ENCODE measurements around the gene MINDY3. TPM values are rescaled to one million over a fixed set of nuclear protein-coding genes. Genes with fewer than 3 reads are reported as not detected.

The MINDY3 gene
- total RNA-seq (10 to 100 TPM; 23.6 to 38.0 (median 29.0) TPM), total RNA-seq (28.2 to 55.3 (median 41.6) reads per million in 29 experiments)
- total RNA-seq (2013) = 45.0 TPM

DNA sequence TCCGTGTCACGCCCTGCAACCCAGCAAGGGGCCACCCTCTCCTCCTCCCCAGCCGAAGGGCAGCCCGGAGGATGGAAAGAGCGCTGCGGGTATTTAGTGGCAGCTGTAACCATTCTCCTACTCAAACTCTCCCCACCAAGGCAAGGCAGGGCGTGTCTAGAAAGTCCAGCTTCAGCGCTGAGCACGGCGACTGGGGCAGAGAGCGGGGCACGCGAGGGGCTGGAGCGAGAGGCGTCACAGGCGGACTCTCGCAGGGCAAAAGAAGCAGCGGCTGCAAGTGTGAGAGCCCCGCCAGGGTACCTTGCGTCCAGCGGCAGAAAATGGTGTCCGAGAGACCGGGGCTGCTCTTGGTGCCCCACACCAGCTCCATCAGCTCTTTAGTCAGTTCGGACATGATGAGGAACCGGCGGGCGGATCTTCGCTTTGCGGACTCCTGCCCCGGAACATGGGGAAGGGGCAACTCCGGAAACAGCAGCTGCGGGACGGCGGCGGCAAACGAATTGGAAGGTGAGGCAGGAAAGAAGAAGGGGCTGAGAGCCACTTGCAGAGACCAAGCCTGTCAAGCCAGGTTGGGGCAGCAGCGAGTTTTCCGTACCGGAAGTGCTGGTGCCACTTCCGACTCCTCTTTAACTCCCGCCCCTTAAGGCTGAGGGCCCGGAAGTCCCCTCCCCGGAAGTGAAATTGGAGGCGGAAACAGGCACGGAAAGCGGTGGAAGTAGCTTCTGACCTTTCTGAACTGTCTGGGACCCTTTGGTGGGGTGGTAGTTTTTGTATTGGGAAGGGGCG is at the start of gene MINDY3:
MINDY3 (minus strand) TSS at position 602 of the 786 bp plus-strand sequence; CDS start at position 394, 208 bp downstream.
- Histone ChIP-seq H3K36me3 (ENCODE audit: control insufficient read depth in 2 of 2, extremely low read depth in 1 of 2, insufficient read depth in 1 of 2, low read length in 1 of 2) (no peaks in the 10 kb centered on the region), H3K9me3 (no peaks in the 10 kb centered on the region), H3K27ac (ENCODE audit: low read length) (peak within 1 kb of the TSS; percentile 58), H3K4me1 (ENCODE audit: control insufficient read depth in 1 of 2, extremely low read depth in 1 of 2, insufficient read depth in 2 of 2, low read length in 2 of 2) (peaks cover 5 to 10% of the 10 kb centered on the region in 2 experiments), H3K27me3 (replicated peaks in 1 of 2; ENCODE audit: control insufficient read depth in 2 of 2, extremely low read depth in 1 of 2, insufficient read depth in 2 of 2, low read length in 1 of 2) (peaks cover 0 to under 1% of the 10 kb centered on the region in 2 experiments), H3K4me3 (ENCODE audit: control insufficient read depth in 1 of 2, extremely low read depth in 1 of 2, low read length in 1 of 2) (peak within 1 kb of the TSS; percentile 85 to 99)
- H3K4me1 Mint-ChIP-seq = peaks cover 45 to 47% (median 45%) of the 10 kb centered on the region in 3 donors
- peak within 1 kb of the TSS; percentile 98 to 99 (median 98) for H3K4me3 Mint-ChIP-seq
- under 1% methylated on average over 38 of the region's 47 CpGs for WGBS (ENCODE audit: insufficient coverage)
- ChIA-PET POLR2A (interaction anchor here in 1 of 2 donors (0.6 kb wide), 1 partner anchor 1347 kb away, joined by 3 read pairs; no protein-coding TSS in a partner anchor), CTCF (interaction anchor here (0.6 to 1.0 kb wide), 3 partner anchors 21 to 1243 kb away, joined by 3 to 4 read pairs (median 3); no protein-coding TSS in a partner anchor)
- DNase-seq = peak; percentile 68 to 90 (median 78)
- peaks cover 10% of the 10 kb centered on the region for H3K36me3 Mint-ChIP-seq
- peak; percentile 95 to 98 (median 96) for ATAC-seq (replicated peaks in 1 of 4)
- H3K27me3 Mint-ChIP-seq = peaks cover 19 to 20% of the 10 kb centered on the region in 2 donors
- no peaks in the 10 kb centered on the region for H3K9me3 Mint-ChIP-seq
- H3K27ac Mint-ChIP-seq = peak within 1 kb of the TSS; percentile 90

DNA sequence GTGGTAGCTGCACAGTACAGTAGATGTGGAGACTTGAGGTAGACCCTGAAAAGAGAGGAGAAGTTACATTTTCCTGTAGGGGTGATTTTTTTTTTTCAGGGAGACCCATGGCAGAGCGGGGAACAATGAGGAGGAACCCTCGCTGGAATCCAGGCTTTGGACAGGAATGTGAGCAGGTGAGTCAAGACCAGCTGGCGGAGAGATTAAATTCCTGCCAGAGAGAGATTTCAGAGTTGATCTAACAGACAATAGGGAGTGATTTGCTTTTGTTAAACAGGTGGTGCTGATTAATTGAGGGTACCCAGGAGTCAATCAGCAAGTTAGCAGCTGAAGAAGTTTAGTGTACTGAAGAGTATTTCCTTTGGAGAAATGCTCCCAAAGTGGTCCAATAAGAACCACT is 41.6 kb upstream of the MINDY3 start:
- WGBS (ENCODE audit: insufficient coverage) = 64% methylated on average over 3 of the region's 3 CpGs

GRCh38 chr10:15898046-15898445 is 37.7 kb upstream of the MINDY3 start:
- H3K27ac Mint-ChIP-seq = no peak overlapping the region
- Histone ChIP-seq H3K27me3 (replicated peaks in 1 of 2; ENCODE audit: control insufficient read depth in 2 of 2, extremely low read depth in 1 of 2, insufficient read depth in 2 of 2, low read length in 1 of 2) (peaks cover 2 to 4% of the 10 kb centered on the region in 2 experiments), H3K4me3 (ENCODE audit: control insufficient read depth in 1 of 2, extremely low read depth in 1 of 2, low read length in 1 of 2) (no peak overlapping the region), H3K36me3 (ENCODE audit: control insufficient read depth in 2 of 2, extremely low read depth in 1 of 2, insufficient read depth in 1 of 2, low read length in 1 of 2) (no peaks in the 10 kb centered on the region), H3K4me1 (ENCODE audit: control insufficient read depth in 1 of 2, extremely low read depth in 1 of 2, insufficient read depth in 2 of 2, low read length in 2 of 2) (no peaks in the 10 kb centered on the region), H3K9me3 (no peaks in the 10 kb centered on the region), H3K27ac (ENCODE audit: low read length) (no peak overlapping the region)
- H3K9me3 Mint-ChIP-seq = no peaks in the 10 kb centered on the region
- WGBS (ENCODE audit: insufficient coverage) = 80% methylated on average over 2 of the region's 4 CpGs
- ChIA-PET CTCF (no interaction called here), POLR2A (no interaction called here)
- DNase-seq (no peak), ATAC-seq (replicated peaks in 1 of 4) (no peak)
- peaks cover 37 to 41% of the 10 kb centered on the region in 2 donors for H3K27me3 Mint-ChIP-seq
- no peaks in the 10 kb centered on the region for H3K4me1 Mint-ChIP-seq
- H3K4me3 Mint-ChIP-seq = no peak overlapping the region
- H3K36me3 Mint-ChIP-seq = no peaks in the 10 kb centered on the region

More for the DNA sequence above, 41.6 kb upstream of the MINDY3 start:
- POLR2A ChIA-PET = no interaction called here
- H3K4me1 ChIP-seq (ENCODE audit: control insufficient read depth in 1 of 2, extremely low read depth in 1 of 2, insufficient read depth in 2 of 2, low read length in 2 of 2) = no peaks in the 10 kb centered on the region
- CTCF ChIA-PET = interaction anchor here in 1 of 2 donors (0.9 to 1.8 kb wide), 7 partner anchors 12 to 916 kb away, joined by 3 to 10 read pairs (median 4); partner anchors contain the start of gene RSU1
- Mint-ChIP-seq H3K9me3 (no peaks in the 10 kb centered on the region), H3K4me1 (no peaks in the 10 kb centered on the region), H3K27me3 (peaks cover 23 to 25% of the 10 kb centered on the region in 2 donors), H3K36me3 (no peaks in the 10 kb centered on the region), H3K27ac (no peak overlapping the region), H3K4me3 (no peak overlapping the region)
- DNase-seq = no peak
- H3K27me3 ChIP-seq (replicated peaks in 1 of 2; ENCODE audit: control insufficient read depth in 2 of 2, extremely low read depth in 1 of 2, insufficient read depth in 2 of 2, low read length in 1 of 2) = no peaks in the 10 kb centered on the region
- no peak overlapping the region for H3K27ac ChIP-seq (ENCODE audit: low read length)
- no peak for ATAC-seq (replicated peaks in 1 of 4)
- no peak overlapping the region for H3K4me3 ChIP-seq (ENCODE audit: control insufficient read depth in 1 of 2, extremely low read depth in 1 of 2, low read length in 1 of 2)
- H3K9me3 ChIP-seq = no peaks in the 10 kb centered on the region
- no peaks in the 10 kb centered on the region for H3K36me3 ChIP-seq (ENCODE audit: control insufficient read depth in 2 of 2, extremely low read depth in 1 of 2, insufficient read depth in 1 of 2, low read length in 1 of 2)

DNA sequence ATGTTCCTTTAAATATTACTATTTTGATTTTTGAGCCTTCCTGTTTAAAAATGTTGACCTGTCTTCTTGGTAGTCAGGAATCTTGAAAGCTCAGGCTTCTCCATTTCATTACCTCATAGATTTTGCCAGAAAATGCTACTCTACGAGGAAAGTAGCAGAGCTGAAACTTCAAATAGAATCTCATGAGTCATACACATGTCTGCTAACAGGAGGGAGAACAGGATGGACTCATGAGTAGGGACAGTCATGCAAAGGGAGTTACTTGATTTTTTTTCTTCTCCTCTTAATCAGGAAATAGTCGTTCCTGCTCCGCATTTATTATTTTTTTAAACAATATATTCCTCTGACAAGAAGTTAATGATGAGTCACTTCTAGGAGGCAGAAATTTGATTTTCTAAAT is 37.0 kb upstream of the MINDY3 start:
- no peak for DNase-seq
- Mint-ChIP-seq H3K4me3 (no peak overlapping the region), H3K27ac (no peak overlapping the region), H3K27me3 (peaks cover 45% of the 10 kb centered on the region in 2 donors), H3K9me3 (no peaks in the 10 kb centered on the region), H3K4me1 (no peaks in the 10 kb centered on the region), H3K36me3 (no peaks in the 10 kb centered on the region)
- no peaks in the 10 kb centered on the region for H3K9me3 ChIP-seq
- H3K4me1 ChIP-seq (ENCODE audit: control insufficient read depth in 1 of 2, extremely low read depth in 1 of 2, insufficient read depth in 2 of 2, low read length in 2 of 2) = no peaks in the 10 kb centered on the region
- POLR2A ChIA-PET = no interaction called here
- peaks cover 4% of the 10 kb centered on the region in 2 experiments for H3K27me3 ChIP-seq (replicated peaks in 1 of 2; ENCODE audit: control insufficient read depth in 2 of 2, extremely low read depth in 1 of 2, insufficient read depth in 2 of 2, low read length in 1 of 2)
- no peak overlapping the region for H3K27ac ChIP-seq (ENCODE audit: low read length)
- WGBS (ENCODE audit: insufficient coverage) = no CpG with 5 or more reads among the region's 3 CpGs
- no peak overlapping the region for H3K4me3 ChIP-seq (ENCODE audit: control insufficient read depth in 1 of 2, extremely low read depth in 1 of 2, low read length in 1 of 2)
- no peaks in the 10 kb centered on the region for H3K36me3 ChIP-seq (ENCODE audit: control insufficient read depth in 2 of 2, extremely low read depth in 1 of 2, insufficient read depth in 1 of 2, low read length in 1 of 2)
- CTCF ChIA-PET = interaction anchor here in 1 of 2 donors (0.9 kb wide), 1 partner anchor 19 kb away, joined by 3 read pairs; no protein-coding TSS in a partner anchor
- ATAC-seq (replicated peaks in 1 of 4) = no peak

- peaks cover 42 to 43% of the 10 kb centered on the region in 2 donors for H3K27me3 Mint-ChIP-seq
- H3K9me3 Mint-ChIP-seq = no peaks in the 10 kb centered on the region
- 79% methylated on average over 3 of the region's 4 CpGs for WGBS (ENCODE audit: insufficient coverage)
- no peaks in the 10 kb centered on the region for H3K36me3 Mint-ChIP-seq
- no peak overlapping the region for H3K4me3 ChIP-seq (ENCODE audit: control insufficient read depth in 1 of 2, extremely low read depth in 1 of 2, low read length in 1 of 2)
- CTCF ChIA-PET = interaction anchor here in 1 of 2 donors (0.9 kb wide), 1 partner anchor 18 kb away, joined by 3 read pairs; no protein-coding TSS in a partner anchor
- POLR2A ChIA-PET = no interaction called here
- no peak overlapping the region for H3K27ac Mint-ChIP-seq
- H3K4me3 Mint-ChIP-seq = no peak overlapping the region
- DNase-seq = no peak
- ATAC-seq (replicated peaks in 1 of 4) = no peak
- H3K9me3 ChIP-seq = no peaks in the 10 kb centered on the region
- H3K27ac ChIP-seq (ENCODE audit: low read length) = no peak overlapping the region
- no peaks in the 10 kb centered on the region for H3K4me1 ChIP-seq (ENCODE audit: control insufficient read depth in 1 of 2, extremely low read depth in 1 of 2, insufficient read depth in 2 of 2, low read length in 2 of 2)
- H3K27me3 ChIP-seq (replicated peaks in 1 of 2; ENCODE audit: control insufficient read depth in 2 of 2, extremely low read depth in 1 of 2, insufficient read depth in 2 of 2, low read length in 1 of 2) = peaks cover 4% of the 10 kb centered on the region in 2 experiments
- H3K36me3 ChIP-seq (ENCODE audit: control insufficient read depth in 2 of 2, extremely low read depth in 1 of 2, insufficient read depth in 1 of 2, low read length in 1 of 2) = no peaks in the 10 kb centered on the region
- no peaks in the 10 kb centered on the region for H3K4me1 Mint-ChIP-seq
These were observed 36.3 kb upstream of the MINDY3 start for GRCh38 chr10:15896654-15897053.

- H3K27ac ChIP-seq (ENCODE audit: low read length) = no peak overlapping the region
- no peaks in the 10 kb centered on the region for H3K36me3 ChIP-seq (ENCODE audit: control insufficient read depth in 2 of 2, extremely low read depth in 1 of 2, insufficient read depth in 1 of 2, low read length in 1 of 2)
- no peaks in the 10 kb centered on the region for H3K9me3 ChIP-seq
- no peaks in the 10 kb centered on the region for H3K4me1 ChIP-seq (ENCODE audit: control insufficient read depth in 1 of 2, extremely low read depth in 1 of 2, insufficient read depth in 2 of 2, low read length in 2 of 2)
- H3K4me1 Mint-ChIP-seq = no peaks in the 10 kb centered on the region
- no peak overlapping the region for H3K4me3 Mint-ChIP-seq
- ChIA-PET CTCF (no interaction called here), POLR2A (no interaction called here)
- no peaks in the 10 kb centered on the region for H3K36me3 Mint-ChIP-seq
- no peaks in the 10 kb centered on the region for H3K9me3 Mint-ChIP-seq
- no peak overlapping the region for H3K4me3 ChIP-seq (ENCODE audit: control insufficient read depth in 1 of 2, extremely low read depth in 1 of 2, low read length in 1 of 2)
- H3K27ac Mint-ChIP-seq = no peak overlapping the region
- WGBS (ENCODE audit: insufficient coverage) = no CpG with 5 or more reads among the region's 3 CpGs
- DNase-seq = no peak
- peaks cover 5 to 7% of the 10 kb centered on the region in 2 experiments for H3K27me3 ChIP-seq (replicated peaks in 1 of 2; ENCODE audit: control insufficient read depth in 2 of 2, extremely low read depth in 1 of 2, insufficient read depth in 2 of 2, low read length in 1 of 2)
- H3K27me3 Mint-ChIP-seq = peaks cover 44% of the 10 kb centered on the region in 2 donors
- ATAC-seq (replicated peaks in 1 of 4) = no peak
These were observed 24.1 kb upstream of the MINDY3 start for GRCh38 chr10:15884447-15884846.
